Loucy (cell line): ENCODE results near the gene SGIP1.

ENCODE experiments used
- H2AFZ ChIP-seq: fragments of 200-600 bp; sonication (generic); 2 replicates; pipeline ENCODE4 v1.6.0; 2016; ENCODE audit warnings: antibody characterized with exemption, mild to moderate bottlenecking, low read length, moderate library complexity
- H3F3A ChIP-seq: fragments of 200-600 bp; 2 replicates; pipeline ENCODE4 v1.6.0; 2016; ENCODE audit warnings: antibody characterized with exemption, low read depth, mild to moderate bottlenecking
- H3K27me3 ChIP-seq: fragments of 200-600 bp; sonication (generic); 2 replicates; pipeline ENCODE4 v1.6.1; 2014; ENCODE audit warnings: low read length, mild to moderate bottlenecking; ENCODE audit not compliant: insufficient read depth, poor library complexity, severe bottlenecking
- H3K36me3 ChIP-seq: fragments of 200-600 bp; sonication (generic); 2 replicates; pipeline ENCODE4 v1.6.1; 2016; ENCODE audit warnings: low read length; ENCODE audit not compliant: insufficient read depth
- H3K4me1 ChIP-seq: fragments of 200-600 bp; sonication (generic); 2 replicates; pipeline ENCODE4 v1.5.1; 2014; ENCODE audit warnings: low read length, mild to moderate bottlenecking; ENCODE audit not compliant: insufficient read depth, poor library complexity, severe bottlenecking
- H3K4me2 ChIP-seq: fragments of 200-600 bp; sonication (generic); 2 replicates; pipeline ENCODE4 v1.6.0; 2014; ENCODE audit warnings: antibody characterized with exemption, low read length, low read depth, mild to moderate bottlenecking; ENCODE audit not compliant: poor library complexity, severe bottlenecking
- H3K4me3 ChIP-seq: fragments of 200-600 bp; sonication (generic); 2 replicates; pipeline ENCODE4 v1.5.1; 2014; ENCODE audit warnings: low read length, mild to moderate bottlenecking, mixed read lengths; ENCODE audit not compliant: poor library complexity, severe bottlenecking
- H3K79me2 ChIP-seq: fragments of 200-600 bp; sonication (generic); 2 replicates; pipeline ENCODE4 v1.6.1; 2014; ENCODE audit warnings: low read length; ENCODE audit not compliant: insufficient read depth
- H3K9ac ChIP-seq: fragments of 200-600 bp; sonication (generic); 2 replicates; pipeline ENCODE4 v1.6.0; 2014; ENCODE audit warnings: mild to moderate bottlenecking, low read depth, low read length, moderate library complexity; ENCODE audit not compliant: poor library complexity, severe bottlenecking
- H3K9me2 ChIP-seq: fragments of 200-600 bp; sonication (generic); replicated peaks from 2 replicates; pipeline ENCODE4 v1.6.1; 2016; ENCODE audit warnings: low read depth, low read length, mixed read lengths
- H3K9me3 ChIP-seq: fragments of 200-600 bp; sonication (generic); 2 replicates; pipeline ENCODE4 v1.6.1; 2014; ENCODE audit warnings: mild to moderate bottlenecking, antibody characterized with exemption, low read length, low read depth; ENCODE audit not compliant: insufficient read depth
- H4K20me1 ChIP-seq: fragments of 200-600 bp; sonication (generic); 2 replicates; pipeline ENCODE4 v1.6.0; 2014; ENCODE audit warnings: antibody characterized with exemption, low read length, mild to moderate bottlenecking; ENCODE audit not compliant: insufficient read depth, poor library complexity, severe bottlenecking
- EZH2phosphoT487 ChIP-seq: fragments of 200-600 bp; IDR thresholded peaks from 2 replicates; pipeline ENCODE4 v1.6.1; 2018; ENCODE audit warnings: antibody characterized with exemption, mild to moderate bottlenecking, moderate library complexity, borderline replicate concordance
- TF ChIP-seq, protein P1 (sequence below): fragments of 200-600 bp; sonication (generic); conservative IDR thresholded peaks from 2 replicates; pipeline ENCODE4 v1.5.1; 2014; ENCODE audit warnings: mild to moderate bottlenecking, antibody characterized with exemption, low read length

SGIP1 gene

DNA sequence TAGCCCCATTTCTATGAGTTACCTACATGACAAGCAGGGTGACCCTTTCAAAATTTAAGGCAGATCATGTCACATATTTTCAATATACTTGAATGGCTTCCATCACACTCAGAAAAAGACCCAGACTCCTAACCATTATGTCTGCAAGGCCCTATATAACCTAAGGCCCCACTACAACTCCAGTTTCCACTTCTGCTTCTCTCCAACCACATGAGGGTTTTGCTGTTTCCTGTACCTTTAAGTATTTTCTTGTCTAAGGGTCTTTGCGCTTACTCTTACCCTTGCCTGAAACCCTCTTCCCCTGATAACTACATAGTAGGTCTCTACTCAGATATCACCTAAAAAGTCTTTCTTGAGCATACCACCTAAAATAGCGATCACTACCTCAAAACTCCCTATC is 46.1 kb downstream of the SGIP1 start:
- Histone ChIP-seq H3K36me3 (no peaks in the 10 kb centered on the region), H3K4me1 (peaks cover 20% of the 10 kb centered on the region), H3K9me3 (no peaks in the 10 kb centered on the region), H4K20me1 (no peaks in the 10 kb centered on the region), H3K4me3 (no peak overlapping the region), H3K9ac (no peak overlapping the region), H3K79me2 (no peaks in the 10 kb centered on the region), H3K27me3 (no peaks in the 10 kb centered on the region), H3K9me2 (no peaks in the 10 kb centered on the region), H3F3A (no peaks in the 10 kb centered on the region; the same call in 1 of the 2 replicates), H2AFZ (no peak overlapping the region), H3K4me2 (no peak overlapping the region)
- TF ChIP-seq, protein P1, sequence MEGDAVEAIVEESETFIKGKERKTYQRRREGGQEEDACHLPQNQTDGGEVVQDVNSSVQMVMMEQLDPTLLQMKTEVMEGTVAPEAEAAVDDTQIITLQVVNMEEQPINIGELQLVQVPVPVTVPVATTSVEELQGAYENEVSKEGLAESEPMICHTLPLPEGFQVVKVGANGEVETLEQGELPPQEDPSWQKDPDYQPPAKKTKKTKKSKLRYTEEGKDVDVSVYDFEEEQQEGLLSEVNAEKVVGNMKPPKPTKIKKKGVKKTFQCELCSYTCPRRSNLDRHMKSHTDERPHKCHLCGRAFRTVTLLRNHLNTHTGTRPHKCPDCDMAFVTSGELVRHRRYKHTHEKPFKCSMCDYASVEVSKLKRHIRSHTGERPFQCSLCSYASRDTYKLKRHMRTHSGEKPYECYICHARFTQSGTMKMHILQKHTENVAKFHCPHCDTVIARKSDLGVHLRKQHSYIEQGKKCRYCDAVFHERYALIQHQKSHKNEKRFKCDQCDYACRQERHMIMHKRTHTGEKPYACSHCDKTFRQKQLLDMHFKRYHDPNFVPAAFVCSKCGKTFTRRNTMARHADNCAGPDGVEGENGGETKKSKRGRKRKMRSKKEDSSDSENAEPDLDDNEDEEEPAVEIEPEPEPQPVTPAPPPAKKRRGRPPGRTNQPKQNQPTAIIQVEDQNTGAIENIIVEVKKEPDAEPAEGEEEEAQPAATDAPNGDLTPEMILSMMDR, result no peak
- TF ChIP-seq EZH2phosphoT487, result no peak

DNA sequence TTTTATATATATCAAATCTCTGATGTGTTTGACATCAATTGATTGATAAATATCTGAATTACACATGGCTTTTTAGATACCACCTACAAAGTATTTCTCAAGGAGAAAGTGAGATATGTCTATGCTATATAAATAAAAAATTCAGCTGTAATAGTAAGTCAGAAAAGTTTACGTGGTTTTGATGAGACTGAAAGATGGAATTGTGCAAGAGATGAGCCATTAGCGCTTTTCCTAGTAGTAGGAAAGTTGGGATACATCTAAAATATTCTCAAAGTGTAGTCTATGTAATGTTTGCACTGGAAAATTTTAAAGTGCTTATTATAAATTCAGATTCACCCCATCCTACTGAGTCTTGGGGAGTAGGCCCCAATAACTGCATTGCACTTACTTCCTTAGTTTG is 49.1 kb downstream of the SGIP1 start:
- Histone ChIP-seq H3K36me3 (no peaks in the 10 kb centered on the region), H3F3A (no peaks in the 10 kb centered on the region; the same call in 1 of the 2 replicates), H4K20me1 (no peaks in the 10 kb centered on the region), H3K79me2 (no peaks in the 10 kb centered on the region), H3K27me3 (no peaks in the 10 kb centered on the region), H3K4me1 (peaks cover 20% of the 10 kb centered on the region), H3K9me3 (no peaks in the 10 kb centered on the region), H3K9ac (no peak overlapping the region), H3K4me2 (no peak overlapping the region), H3K9me2 (no peaks in the 10 kb centered on the region), H3K4me3 (no peak overlapping the region), H2AFZ (no peak overlapping the region)
- no peak for TF ChIP-seq EZH2phosphoT487
- TF ChIP-seq, protein P1, result no peak

DNA sequence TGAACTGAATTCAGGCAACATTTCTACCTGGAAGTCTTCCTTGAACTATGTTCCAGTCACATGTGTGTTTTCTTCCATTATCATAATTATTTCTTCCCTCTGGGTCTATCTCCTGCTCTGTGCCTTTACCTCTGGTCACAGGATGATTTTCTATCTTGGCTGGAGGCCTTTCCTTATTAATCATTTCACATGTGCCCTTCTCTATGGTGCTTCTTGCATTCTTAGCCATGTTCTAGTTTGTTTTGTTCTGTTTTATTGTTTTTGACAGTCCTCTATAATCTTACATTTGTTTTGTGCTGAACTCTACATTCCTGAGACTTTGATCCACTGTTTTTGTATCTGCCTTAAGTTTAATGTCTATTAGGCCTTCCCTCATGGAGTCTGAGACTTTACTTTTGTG is 51.0 kb downstream of the SGIP1 start:
- no peaks in the 10 kb centered on the region for H3K27me3 ChIP-seq
- H3F3A ChIP-seq, result no peaks in the 10 kb centered on the region; the same call in 1 of the 2 replicates
- H3K4me1 ChIP-seq, result peaks cover 4% of the 10 kb centered on the region
- TF ChIP-seq, protein P1, result no peak
- no peak for TF ChIP-seq EZH2phosphoT487
- no peaks in the 10 kb centered on the region for H4K20me1 ChIP-seq
- no peaks in the 10 kb centered on the region for H3K9me3 ChIP-seq
- no peak overlapping the region for H3K4me3 ChIP-seq
- no peaks in the 10 kb centered on the region for H3K9me2 ChIP-seq
- H3K36me3 ChIP-seq, result no peaks in the 10 kb centered on the region
- H3K9ac ChIP-seq, result no peak overlapping the region
- H3K79me2 ChIP-seq, result no peaks in the 10 kb centered on the region
- H3K4me2 ChIP-seq, result no peak overlapping the region
- peak overlapping the region; percentile 47 for H2AFZ ChIP-seq
